GM21825 (cell line): ENCODE results near the gene TMEM247.
A peak's percentile ranks its signal among the peaks of the same experiment; 100 is the strongest.
"Not testable (repeated sequence)": the region's sequence is repeated elsewhere in the genome, so short reads cannot be mapped to it uniquely, and the experiment has no call there.

Experiments used
- ATAC-seq: cut with Tn5 transposase; IDR thresholded peaks from one replicate; pipeline ENCODE4 v1.9.1; 2021; ENCODE audit warnings: mild to moderate bottlenecking, moderate library complexity; ENCODE audit not compliant: unreplicated experiment

TMEM247 gene

GRCh38 chr2:46458763-46459500, 20.4 kb upstream of the TMEM247 start:
- no peak for ATAC-seq

GRCh38 chr2:46459694-46460093, 19.7 kb upstream of the TMEM247 start:
- ATAC-seq: no peak

- no peak for ATAC-seq
Measured at GRCh38 chr2:46460241-46460921, 19.0 kb upstream of the TMEM247 start.

GRCh38 chr2:46461011-46461674, 18.2 kb upstream of the TMEM247 start:
- peak; percentile 63 for ATAC-seq

GRCh38 chr2:46461709-46462171, 17.6 kb upstream of the TMEM247 start:
- ATAC-seq: peak; percentile 36

GRCh38 chr2:46462936-46463335, 16.4 kb upstream of the TMEM247 start:
- ATAC-seq: no peak

- ATAC-seq: no peak
Measured at GRCh38 chr2:46469116-46469515, 10.2 kb upstream of the TMEM247 start.

GRCh38 chr2:46469700-46470099, 9.7 kb upstream of the TMEM247 start:
- no peak for ATAC-seq

GRCh38 chr2:46470114-46470628, 9.2 kb upstream of the TMEM247 start:
- no peak for ATAC-seq

- no peak for ATAC-seq
Measured at GRCh38 chr2:46471019-46471583, 8.3 kb upstream of the TMEM247 start.

GRCh38 chr2:46471697-46472096, 7.7 kb upstream of the TMEM247 start:
- no peak for ATAC-seq

GRCh38 chr2:46472165-46472564, 7.2 kb upstream of the TMEM247 start:
- ATAC-seq: not testable (repeated sequence)

GRCh38 chr2:46477462-46477861, 1.9 kb upstream of the TMEM247 start:
- not testable (repeated sequence) for ATAC-seq

GRCh38 chr2:46477925-46478324, 1.4 kb upstream of the TMEM247 start:
- no peak for ATAC-seq

GRCh38 chr2:46480562-46480961, 1.2 kb downstream of the TMEM247 start:
- ATAC-seq: no peak

- ATAC-seq: no peak
Measured at GRCh38 chr2:46481198-46482193, 2.1 kb downstream of the TMEM247 start.

- no peak for ATAC-seq
Measured at GRCh38 chr2:46482490-46482889, 3.1 kb downstream of the TMEM247 start.

- no peak for ATAC-seq
Measured at GRCh38 chr2:46485002-46485401, 5.6 kb downstream of the TMEM247 start.

- no peak for ATAC-seq
Measured at GRCh38 chr2:46486436-46486835, 7.1 kb downstream of the TMEM247 start.
